ENCODE data around the gene GGT5. TPM values are rescaled to one million over a fixed set of nuclear protein-coding genes. Genes with fewer than 3 reads are reported as not detected.
A peak's percentile ranks its signal among the peaks of the same experiment; 100 is the strongest.
"Not testable (repeated sequence)": the region's sequence is repeated elsewhere in the genome, so short reads cannot be mapped to it uniquely, and the experiment has no call there.

The GGT5 gene
- total RNA-seq = 1 to 10 TPM in 3 of 8 experiments, under 1 TPM in 5; 0.16 to 8.7 (median 0.63) TPM

- ATAC-seq (replicated peaks in 6 of 8); H3K27ac ChIP-seq; H3K4me3 ChIP-seq: not testable (repeated sequence)
- in situ Hi-C loops (cut with MboI; ENCODE audit: low pct_unique_long_range_greater_than_20kb in 2 of 9, low sequenced_read_pairs in 9 of 9, unreplicated experiment in 9 of 9) = loop anchor here in 1 of 9 experiments (10.0 kb wide), 1 partner anchor 50 kb away; no protein-coding TSS in a partner anchor
- peaks cover 0 to 16% of the 10 kb centered on the region in 2 donors for H3K4me1 ChIP-seq (replicated peaks in 1 of 2)
- WGBS, 10 experiments = no CpG with 5 or more reads among the region's 12 CpGs
Observed at GRCh38 chr22:24245030-24245431, at the start of gene GGT5. Gene GGT5 (minus strand): TSS chr22:24245082. CDS start chr22:24244725, 357 bp downstream.

- WGBS, 10 experiments = no CpG with 5 or more reads among the region's 3 CpGs
- in situ Hi-C loops (cut with MboI; ENCODE audit: low pct_unique_long_range_greater_than_20kb in 2 of 9, low sequenced_read_pairs in 9 of 9, unreplicated experiment in 9 of 9); ATAC-seq (replicated peaks in 6 of 8); H3K27ac ChIP-seq; H3K4me3 ChIP-seq; H3K4me1 ChIP-seq (replicated peaks in 1 of 2): not testable (repeated sequence)
Observed at GRCh38 chr22:24292202-24292830, 47.4 kb upstream of the GGT5 start.

GRCh38 chr22:24291515-24292201 lies 46.8 kb upstream of the GGT5 start:
- Histone ChIP-seq H3K27ac (no peak overlapping the region), H3K4me3 (no peak overlapping the region), H3K4me1 (replicated peaks in 1 of 2) (peaks cover 0 to 2% of the 10 kb centered on the region in 2 donors)
- WGBS, 10 experiments = 82 to 100% (median 95%) methylated on average over 1 to 3 of the region's 3 CpGs; no CpG with 5 or more reads in 2 of the 10 experiments
- in situ Hi-C loops (cut with MboI; ENCODE audit: low pct_unique_long_range_greater_than_20kb in 2 of 9, low sequenced_read_pairs in 9 of 9, unreplicated experiment in 9 of 9) = no loop called here
- ATAC-seq (replicated peaks in 6 of 8) = no peak

GRCh38 chr22:24290459-24290858 lies 45.6 kb upstream of the GGT5 start:
- Histone ChIP-seq H3K27ac (no peak overlapping the region), H3K4me3 (no peak overlapping the region), H3K4me1 (replicated peaks in 1 of 2) (peaks cover under 1 to 2% of the 10 kb centered on the region in 2 donors)
- peak in 1 of 8 experiments; percentile 25 for ATAC-seq (replicated peaks in 6 of 8)
- in situ Hi-C loops (cut with MboI; ENCODE audit: low pct_unique_long_range_greater_than_20kb in 2 of 9, low sequenced_read_pairs in 9 of 9, unreplicated experiment in 9 of 9) = no loop called here

- H3K27ac ChIP-seq = no peak overlapping the region
- H3K4me3 ChIP-seq = no peak overlapping the region
- 4 to 100% (median 58%) methylated on average over 1 to 4 of the region's 4 CpGs; no CpG with 5 or more reads in 2 of the 10 experiments for WGBS, 10 experiments
- peak in 1 of 8 experiments; percentile 41 for ATAC-seq (replicated peaks in 6 of 8)
- in situ Hi-C loops (cut with MboI; ENCODE audit: low pct_unique_long_range_greater_than_20kb in 2 of 9, low sequenced_read_pairs in 9 of 9, unreplicated experiment in 9 of 9) = no loop called here
- H3K4me1 ChIP-seq (replicated peaks in 1 of 2) = peaks cover 2 to 7% of the 10 kb centered on the region in 2 donors
Observed at GRCh38 chr22:24289741-24290163, 44.9 kb upstream of the GGT5 start.

GRCh38 chr22:24289114-24289513 lies 44.2 kb upstream of the GGT5 start:
- Histone ChIP-seq H3K4me1 (replicated peaks in 1 of 2) (peaks cover 2 to 7% of the 10 kb centered on the region in 2 donors), H3K27ac (no peak overlapping the region), H3K4me3 (no peak overlapping the region)
- in situ Hi-C loops (cut with MboI; ENCODE audit: low pct_unique_long_range_greater_than_20kb in 2 of 9, low sequenced_read_pairs in 9 of 9, unreplicated experiment in 9 of 9) = no loop called here
- WGBS, 10 experiments = 0 to 83% (median 70%) methylated on average over 1 to 4 of the region's 4 CpGs
- ATAC-seq (replicated peaks in 6 of 8) = peak in 3 of 8 experiments; percentile 8 to 17 (median 10)

- in situ Hi-C loops (cut with MboI; ENCODE audit: low pct_unique_long_range_greater_than_20kb in 2 of 9, low sequenced_read_pairs in 9 of 9, unreplicated experiment in 9 of 9); H3K4me1 ChIP-seq (replicated peaks in 1 of 2); ATAC-seq (replicated peaks in 6 of 8); H3K27ac ChIP-seq; H3K4me3 ChIP-seq: not testable (repeated sequence)
- WGBS, 10 experiments = 80 to 100% methylated on average over 1 to 2 of the region's 6 CpGs; no CpG with 5 or more reads in 8 of the 10 experiments
Observed at GRCh38 chr22:24287801-24288200, 42.9 kb upstream of the GGT5 start.

- in situ Hi-C loops (cut with MboI; ENCODE audit: low pct_unique_long_range_greater_than_20kb in 2 of 9, low sequenced_read_pairs in 9 of 9, unreplicated experiment in 9 of 9); H3K27ac ChIP-seq; ATAC-seq (replicated peaks in 6 of 8); H3K4me1 ChIP-seq (replicated peaks in 1 of 2); H3K4me3 ChIP-seq: not testable (repeated sequence)
- no CpG with 5 or more reads among the region's 9 CpGs for WGBS, 10 experiments
Observed at GRCh38 chr22:24287212-24287611, 42.3 kb upstream of the GGT5 start.

GRCh38 chr22:24285245-24285644 lies 40.4 kb upstream of the GGT5 start:
- H3K4me3 ChIP-seq = no peak overlapping the region
- in situ Hi-C loops (cut with MboI; ENCODE audit: low pct_unique_long_range_greater_than_20kb in 2 of 9, low sequenced_read_pairs in 9 of 9, unreplicated experiment in 9 of 9) = no loop called here
- ATAC-seq (replicated peaks in 6 of 8) = peak in 5 of 8 experiments; percentile 47 to 93 (median 89)
- H3K27ac ChIP-seq = no peak overlapping the region
- 0 to 90% (median 60%) methylated on average over 1 to 4 of the region's 4 CpGs; no CpG with 5 or more reads in 3 of the 10 experiments for WGBS, 10 experiments
- peaks cover 4 to 7% of the 10 kb centered on the region in 2 donors for H3K4me1 ChIP-seq (replicated peaks in 1 of 2)

- ATAC-seq (replicated peaks in 6 of 8) = peak in 4 of 8 experiments; percentile 18 to 54 (median 44)
- in situ Hi-C loops (cut with MboI; ENCODE audit: low pct_unique_long_range_greater_than_20kb in 2 of 9, low sequenced_read_pairs in 9 of 9, unreplicated experiment in 9 of 9) = no loop called here
- H3K4me1 ChIP-seq (replicated peaks in 1 of 2) = peaks cover 4 to 7% of the 10 kb centered on the region in 2 donors
- WGBS, 10 experiments = 15 to 86% (median 55%) methylated on average over 1 to 2 of the region's 2 CpGs
- no peak overlapping the region for H3K27ac ChIP-seq
- H3K4me3 ChIP-seq = no peak overlapping the region
Observed at GRCh38 chr22:24284747-24285203, 39.9 kb upstream of the GGT5 start.

- no peak overlapping the region for H3K4me3 ChIP-seq
- no peak overlapping the region for H3K27ac ChIP-seq
- no peak for ATAC-seq (replicated peaks in 6 of 8)
- in situ Hi-C loops (cut with MboI; ENCODE audit: low pct_unique_long_range_greater_than_20kb in 2 of 9, low sequenced_read_pairs in 9 of 9, unreplicated experiment in 9 of 9) = no loop called here
- peaks cover 2 to 7% of the 10 kb centered on the region in 2 donors for H3K4me1 ChIP-seq (replicated peaks in 1 of 2)
- WGBS, 10 experiments = 70 to 100% (median 100%) methylated on average over 1 to 2 of the region's 2 CpGs
Observed at GRCh38 chr22:24282401-24282800, 37.5 kb upstream of the GGT5 start.

- ATAC-seq (replicated peaks in 6 of 8); H3K27ac ChIP-seq; in situ Hi-C loops (cut with MboI; ENCODE audit: low pct_unique_long_range_greater_than_20kb in 2 of 9, low sequenced_read_pairs in 9 of 9, unreplicated experiment in 9 of 9); H3K4me1 ChIP-seq (replicated peaks in 1 of 2); H3K4me3 ChIP-seq: not testable (repeated sequence)
- WGBS, 10 experiments = 80 to 100% (median 100%) methylated on average over 1 of the region's 1 CpG; no CpG with 5 or more reads in 7 of the 10 experiments
Observed at GRCh38 chr22:24280363-24280762, 35.5 kb upstream of the GGT5 start.

GRCh38 chr22:24274696-24275405 lies 30.0 kb upstream of the GGT5 start:
- WGBS, 10 experiments = 60 to 100% (median 90%) methylated on average over 1 to 2 of the region's 7 CpGs; no CpG with 5 or more reads in 3 of the 10 experiments
- in situ Hi-C loops (cut with MboI; ENCODE audit: low pct_unique_long_range_greater_than_20kb in 2 of 9, low sequenced_read_pairs in 9 of 9, unreplicated experiment in 9 of 9); ATAC-seq (replicated peaks in 6 of 8); H3K27ac ChIP-seq; H3K4me3 ChIP-seq: not testable (repeated sequence)
- H3K4me1 ChIP-seq (replicated peaks in 1 of 2) = peaks cover 15 to 19% of the 10 kb centered on the region in 2 donors
